Endothelial cell of umbilical vein (primary cell): ENCODE data around the gene DGCR8. TPM values are rescaled to one million over a fixed set of nuclear protein-coding genes. Genes with fewer than 3 reads are reported as not detected.

ENCODE experiments used
- BruUV-seq: library from RNA; stranded (reverse); fragments of 400-500 nt; replicated peaks from 2 replicates; lab custom pipeline; 2021; lab: Mats Ljungman, UMichigan
- CTCF ChIA-PET: fragments of 300-600, 350-600 bp; sonication (Branson Sonifier 250); formaldehyde crosslinking; loops from one replicate; lab custom pipeline; 2021; ENCODE audit warnings: antibody characterized with exemption, inconsistent platforms; lab: Charles Lee
- POLR2A ChIA-PET: fragments of 300-600, 350-600 bp; sonication (Branson Sonifier 250); formaldehyde crosslinking; loops from one replicate; lab custom pipeline; 2021; ENCODE audit warnings: antibody characterized with exemption, inconsistent platforms; lab: Charles Lee
- DNase-seq: peaks from one replicate; pipeline ENCODE4 v3.0.0-alpha.2; 2011; ENCODE audit warnings: low read depth, low spot score
- FAIRE-seq: peaks from 2 replicates; lab custom pipeline; 2011; peaks lifted over from hg19 to GRCh38; lab: Jason Lieb, UNC
- H2AFZ ChIP-seq: 2 replicates; pipeline ENCODE4 v1.6.0; 2012; ENCODE audit warnings: low read depth, low read length, control low read depth, inconsistent platforms
- H3K27ac ChIP-seq: 2 replicates; pipeline ENCODE4 v1.5.1; 2011; ENCODE audit warnings: low read depth, mild to moderate bottlenecking, control low read depth, low read length, moderate library complexity; ENCODE audit not compliant: insufficient read depth
- H3K27me3 ChIP-seq, 2 experiments: 2 replicates each; pipeline versions ENCODE4 v1.6.0 to v1.6.1; 2011; ENCODE audit warnings: low read length in 2 of 2, mixed read lengths in 1 of 2; ENCODE audit not compliant: control insufficient read depth in 2 of 2, insufficient read depth in 2 of 2
- H3K36me3 ChIP-seq, 2 experiments: 2 replicates in 1 of 2; 3 replicates in 1 of 2; pipeline ENCODE4 v1.5.1; 2011; ENCODE audit warnings: low read length in 2 of 2, mild to moderate bottlenecking in 1 of 2, moderate library complexity in 1 of 2; ENCODE audit not compliant: control insufficient read depth in 2 of 2, insufficient read depth in 2 of 2; ENCODE audit errors: extremely low read depth in 1 of 2
- H3K4me1 ChIP-seq: 3 replicates; pipeline ENCODE4 v1.5.1; 2011; ENCODE audit warnings: mild to moderate bottlenecking, low read length; ENCODE audit not compliant: control insufficient read depth, insufficient read depth; ENCODE audit errors: extremely low read depth
- H3K4me2 ChIP-seq: 2 replicates; pipeline ENCODE4 v1.6.1; 2011; ENCODE audit warnings: low read length, control low read depth, mixed read lengths; ENCODE audit not compliant: insufficient read depth
- H3K4me3 ChIP-seq, 3 experiments: fragments of 200-600 bp in 1 of 3; sonication (generic), shearing (Covaris generic) in 1 of 3; replicated peaks in 1 of 3; 2 replicates each; pipeline ENCODE4 v1.5.1; 2011 to 2016; ENCODE audit warnings: control low read depth in 3 of 3, low read length in 3 of 3, mild to moderate bottlenecking in 2 of 3, inconsistent platforms in 1 of 3, low read depth in 1 of 3, moderate library complexity in 1 of 3; ENCODE audit not compliant: insufficient read depth in 1 of 3
- H3K79me2 ChIP-seq: 2 replicates; pipeline ENCODE4 v1.6.0; 2012; ENCODE audit warnings: low read length, inconsistent platforms; ENCODE audit not compliant: control insufficient read depth, insufficient read depth
- H3K9ac ChIP-seq: replicated peaks from 2 replicates; pipeline ENCODE3; 2011; ENCODE audit warnings: low read length, control low read depth; ENCODE audit not compliant: insufficient read depth; ENCODE audit errors: extremely low read depth
- H3K9me1 ChIP-seq: replicated peaks from 3 replicates; pipeline ENCODE4 v1.6.0; 2011; ENCODE audit warnings: mild to moderate bottlenecking, low read length; ENCODE audit not compliant: control insufficient read depth, insufficient read depth; ENCODE audit errors: extremely low read depth
- H3K9me3 ChIP-seq: replicated peaks from 2 replicates; pipeline ENCODE4 v1.5.1; 2012; ENCODE audit warnings: low read length, inconsistent platforms; ENCODE audit not compliant: control insufficient read depth, insufficient read depth
- H4K20me1 ChIP-seq: replicated peaks from 2 replicates; pipeline ENCODE3; 2011; ENCODE audit warnings: mild to moderate bottlenecking, low read length; ENCODE audit not compliant: control insufficient read depth, insufficient read depth; ENCODE audit errors: extremely low read depth
- CTCF ChIP-seq, 2 donors: IDR thresholded peaks; 1 replicate in 1 of 2; 2 replicates in 1 of 2; pipeline ENCODE4 v1.5.1; 2011; ENCODE audit warnings: low read length in 2 of 2, mild to moderate bottlenecking in 2 of 2, moderate library complexity in 2 of 2, control low read depth in 1 of 2, inconsistent platforms in 1 of 2, low read depth in 1 of 2; ENCODE audit not compliant: insufficient read depth in 1 of 2; ENCODE audit errors: extremely low read depth in 1 of 2
- EZH2 ChIP-seq: IDR thresholded peaks from 2 replicates; pipeline ENCODE4 v1.6.1; 2012; ENCODE audit warnings: borderline replicate concordance, low read depth, mild to moderate bottlenecking, moderate library complexity, low read length, inconsistent platforms; ENCODE audit not compliant: severe bottlenecking
- FOS ChIP-seq: IDR thresholded peaks from 2 replicates; pipeline ENCODE4 v1.6.1; 2011; ENCODE audit warnings: mild to moderate bottlenecking, low read length, moderate library complexity, borderline replicate concordance; ENCODE audit not compliant: insufficient read depth
- GATA2 ChIP-seq: IDR thresholded peaks from 2 replicates; pipeline ENCODE4 v1.7.0; 2011; ENCODE audit warnings: low read depth, mild to moderate bottlenecking, moderate library complexity, mixed read lengths, low read length; ENCODE audit not compliant: insufficient read length, insufficient read depth
- JUN ChIP-seq: IDR thresholded peaks from 2 replicates; pipeline ENCODE4 v1.6.1; 2011; ENCODE audit warnings: borderline replicate concordance, low read depth; ENCODE audit not compliant: insufficient read length, insufficient read depth
- MAX ChIP-seq: IDR thresholded peaks from 2 replicates; pipeline ENCODE4 v1.6.1; 2011; ENCODE audit not compliant: insufficient read depth, insufficient read length
- MYC ChIP-seq: IDR thresholded peaks from one replicate; pipeline ENCODE4 v1.6.1; 2011; ENCODE audit warnings: mild to moderate bottlenecking, low read depth, low read length
- POLR2A ChIP-seq: IDR thresholded peaks from 2 replicates; pipeline ENCODE4 v1.6.1; 2012; ENCODE audit warnings: low read depth, mild to moderate bottlenecking, control low read depth, low read length
- POLR2AphosphoS5 ChIP-seq: IDR thresholded peaks from 2 replicates; pipeline ENCODE4 v1.6.1; 2012; ENCODE audit warnings: low read depth, mild to moderate bottlenecking, control low read depth, low read length, moderate library complexity; ENCODE audit not compliant: insufficient read depth
- dilution Hi-C: fragments of 300-500 bp; cut with MboI; formaldehyde crosslinking; loops from one replicate; pipeline ENCODE4 v1.15.0; 2019; ENCODE audit warnings: low sequenced_read_pairs; ENCODE audit not compliant: extremely low pct_ligation_motif_present
- intact Hi-C: fragments of 100-400 bp; cut with micrococcal nuclease; formaldehyde crosslinking; loops from one replicate; pipeline ENCODE4 v1.10.0; 2022
- polyA plus RNA-seq, 4 experiments: library from polyadenylated mRNA; depleted of rRNA in 3 of 4; stranded (reverse) in 3 of 4; unstranded in 1 of 4; fragments of >200 nt; gene quantifications; 2 replicates each; pipeline versions ENCODE4 v1.2.1 to v1.2.3, GENCODE V29; 2011 to 2012; ENCODE audit warnings: missing spikeins in 1 of 4
- total RNA-seq: library from RNA; stranded (reverse); gene quantifications from 2 replicates; pipeline ENCODE4 v1.2.3, GENCODE V29; 2021

Gene DGCR8
- total and polyA plus RNA-seq, 2 donors (not counting 3 experiments of a cell fraction or from before 2014, with no cell fraction given), result 32.7 to 64.2 TPM

- Histone ChIP-seq H3K9me3 (no peaks in the 10 kb centered on the region), H3K9ac (no peak overlapping the region), H3K36me3 (peaks cover 13 to 69% of the 10 kb centered on the region in 2 experiments), H4K20me1 (no peaks in the 10 kb centered on the region), H2AFZ (no peak overlapping the region), H3K4me2 (no peak overlapping the region), H3K79me2 (peaks cover 18% of the 10 kb centered on the region), H3K9me1 (no peaks in the 10 kb centered on the region), H3K27me3 (no peaks in the 10 kb centered on the region), H3K27ac (no peak overlapping the region), H3K4me1 (no peaks in the 10 kb centered on the region), H3K4me3 (no peak overlapping the region)
- dilution Hi-C loops, result no loop called here
- no peak for DNase-seq
- ChIA-PET POLR2A (no interaction called here), CTCF (interaction anchor here (1.5 kb wide), 1 partner anchor 383 kb away, joined by 3 read pairs; the partner anchor contains the start of gene GP1BB)
- intact Hi-C loops, result no loop called here
- no peak for FAIRE-seq
- no TSS peak for BruUV-seq
- TF ChIP-seq MAX (no peak), CTCF (IDR thresholded peaks at IDR 0.05; ENCODE audit: extremely low read depth in 1 of 2, insufficient read depth in 1 of 2, low read depth in 1 of 2, low read length in 2 of 2) (no peak), GATA2 (no peak), JUN (no peak), MYC (no peak), FOS (no peak), POLR2A (no peak), POLR2AphosphoS5 (no peak), EZH2 (no peak)
These were observed 26.8 kb downstream of the DGCR8 start for GRCh38 chr22:20106849-20107237.
